CD4-positive, alpha-beta T cell treated with Interleukin-4 for 1 hour (primary cell): Measurements from ENCODE around the gene METTL5.

Experiments
- DNase-seq, 2 donors: peaks; one replicate each; pipeline ENCODE4 v3.0.0-alpha.2; 2020 to 2022

Gene METTL5

GRCh38 chr2:169778446-169778845 is 46.3 kb downstream of the METTL5 start:
- no peak for DNase-seq

GRCh38 chr2:169776252-169776761 is 48.4 kb downstream of the METTL5 start:
- DNase-seq = no peak

DNA sequence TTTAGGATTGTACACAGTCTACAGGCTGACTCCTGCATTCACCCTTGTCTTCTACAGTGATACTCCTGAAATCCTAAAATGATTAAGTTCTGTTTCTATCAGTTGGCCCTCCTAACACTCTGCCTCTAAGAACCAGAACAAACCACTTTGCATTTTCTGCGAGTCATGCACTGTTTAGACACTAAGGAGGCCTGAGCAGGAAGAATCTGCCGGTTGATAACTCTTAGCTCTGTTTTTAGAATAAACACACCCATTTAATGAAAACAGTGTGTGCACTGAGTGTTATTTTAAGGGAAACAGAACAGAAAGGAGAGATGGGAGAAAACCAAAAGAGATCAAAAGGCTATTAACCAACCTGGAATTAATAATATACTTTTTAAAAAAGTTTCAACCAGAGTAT is 48.9 kb downstream of the METTL5 start:
- no peak for DNase-seq

GRCh38 chr2:169775354-169775753 is 49.4 kb downstream of the METTL5 start:
- DNase-seq = no peak

GRCh38 chr2:169772651-169773050 is 52.1 kb downstream of the METTL5 start:
- no peak for DNase-seq

DNA sequence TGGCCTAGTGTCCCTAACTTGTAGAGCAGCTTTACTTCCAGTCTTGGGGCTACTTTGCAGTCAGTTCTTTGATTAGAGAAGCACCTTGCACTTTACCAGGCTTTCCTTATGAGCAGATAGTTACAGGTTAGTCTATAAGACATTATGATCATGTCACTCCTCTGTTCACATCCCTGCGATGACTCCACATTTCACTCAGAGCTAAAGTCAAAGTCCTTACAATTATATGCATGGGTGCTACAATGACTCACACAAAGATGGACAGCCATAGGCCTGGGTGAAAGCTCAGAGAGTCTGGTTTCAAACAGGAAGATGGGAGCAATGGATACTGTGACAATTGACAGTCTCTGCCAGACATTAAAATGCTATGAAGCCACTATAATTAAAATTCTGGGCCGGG is 53.1 kb downstream of the METTL5 start:
- DNase-seq = no peak

GRCh38 chr2:169771021-169771420 is 53.7 kb downstream of the METTL5 start:
- DNase-seq = no peak

DNA sequence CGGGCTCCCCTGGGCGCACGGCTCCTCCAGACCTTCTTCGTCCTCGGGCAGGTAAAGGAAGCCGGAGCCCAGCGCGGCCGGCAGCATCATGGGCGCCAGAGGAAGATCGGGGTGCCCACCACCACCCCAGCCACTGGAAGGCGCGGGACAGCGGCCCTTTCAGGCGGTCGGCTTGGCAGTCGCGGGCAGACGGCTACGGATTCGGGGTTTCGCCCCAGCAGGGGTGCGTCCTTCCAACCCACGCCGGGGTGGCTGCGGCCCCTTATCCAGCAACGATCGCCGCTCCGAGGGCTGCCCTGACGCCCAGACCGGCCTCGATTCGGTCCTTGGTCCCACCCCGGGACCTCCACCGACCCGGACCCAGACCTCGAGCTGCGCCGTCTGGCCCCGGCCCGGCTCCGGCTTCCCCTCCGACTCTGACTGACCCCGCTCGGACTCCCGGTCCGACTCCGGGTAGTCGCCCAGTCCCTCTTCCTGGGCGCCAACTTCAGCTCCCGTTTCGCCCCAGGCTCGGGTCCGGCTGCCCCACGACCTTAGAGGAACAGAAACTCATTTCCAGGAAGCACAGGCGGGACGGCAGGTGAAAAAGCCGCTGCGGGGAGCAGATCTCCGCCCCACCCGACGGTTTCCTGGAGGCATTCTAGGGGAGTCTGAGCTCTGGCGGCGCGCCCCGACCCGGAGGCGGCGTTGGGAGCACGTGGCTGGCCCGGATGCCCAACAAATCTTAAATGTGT is 56.3 kb downstream of the METTL5 start:
- peak; percentile 34 to 41 for DNase-seq

GRCh38 chr2:169767243-169767888 is 57.3 kb downstream of the METTL5 start:
- peak; percentile 57 to 71 for DNase-seq

GRCh38 chr2:169765523-169765922 is 59.2 kb downstream of the METTL5 start:
- DNase-seq = no peak

DNA sequence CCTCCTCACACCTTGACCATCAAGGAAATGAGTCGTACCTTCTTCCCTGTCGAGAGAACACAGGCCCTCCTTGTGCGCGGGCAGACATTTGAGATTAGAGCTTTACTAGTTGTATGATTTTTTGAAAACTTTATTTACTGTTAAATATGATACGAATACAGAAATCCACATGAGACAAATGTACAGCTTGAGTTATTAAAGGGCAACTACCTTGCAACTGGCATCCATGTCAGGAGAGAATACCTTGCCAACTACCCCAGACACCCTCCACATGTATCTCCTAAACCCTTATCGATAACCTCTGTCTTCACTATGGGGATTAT is 62.8 kb downstream of the METTL5 start:
- no peak for DNase-seq
